Fibroblast of the aortic adventitia (primary cell): ENCODE measurements around the gene QRSL1. TPM values are rescaled to one million over a fixed set of nuclear protein-coding genes. Genes with fewer than 3 reads are reported as not detected.
"Not testable (repeated sequence)": the region's sequence is repeated elsewhere in the genome, so short reads cannot be mapped to it uniquely, and the experiment has no call there.

Source experiments
- DNase-seq: peaks from one replicate; pipeline ENCODE4 v3.0.0-alpha.2; 2010; ENCODE audit warnings: low read depth
- H3K4me3 ChIP-seq: 2 replicates; pipeline ENCODE4 v1.5.1; 2011; ENCODE audit warnings: low read depth, mild to moderate bottlenecking, control low read depth, low read length, moderate library complexity
- CTCF ChIP-seq: IDR thresholded peaks from 2 replicates; pipeline ENCODE4 v1.5.1; 2011; ENCODE audit warnings: mild to moderate bottlenecking, low read length, control low read depth, inconsistent platforms; ENCODE audit not compliant: insufficient read depth
- total RNA-seq: library from RNA; depleted of rRNA; stranded (reverse); fragments of >200 nt; gene quantifications from 2 replicates; pipeline ENCODE4 v1.2.3, GENCODE V29; 2012; ENCODE audit warnings: low replicate concordance

Gene QRSL1
- 8.3 and 11.2 TPM in 2 replicates for total RNA-seq

GRCh38 chr6:106629103-106629858, at the start of gene QRSL1, which contains the start of gene RTN4IP1:
TSS of gene QRSL1 (plus strand) at chr6:106629578. CDS start at chr6:106629682, 104 bp downstream.
TSS of gene RTN4IP1 (minus strand) at chr6:106629498. CDS start at chr6:106629021, 477 bp downstream.
- peak within 1 kb of the TSS; percentile 96 for H3K4me3 ChIP-seq
- TF ChIP-seq CTCF = no peak
- DNase-seq = peak; percentile 95

- no peak for DNase-seq
- TF ChIP-seq CTCF = no peak
- no peak overlapping the region for H3K4me3 ChIP-seq
These were observed 47.9 kb upstream of the QRSL1 start for GRCh38 chr6:106581468-106581867.

GRCh38 chr6:106586815-106587415, 42.5 kb upstream of the QRSL1 start:
- TF ChIP-seq CTCF = no peak
- no peak overlapping the region for H3K4me3 ChIP-seq
- DNase-seq = no peak

GRCh38 chr6:106588937-106589336, 40.4 kb upstream of the QRSL1 start:
- not testable (repeated sequence) for H3K4me3 ChIP-seq, DNase-seq

GRCh38 chr6:106591111-106591825, 38.1 kb upstream of the QRSL1 start:
- peak; percentile 85 for DNase-seq
- TF ChIP-seq CTCF = no peak
- H3K4me3 ChIP-seq = no peak overlapping the region

GRCh38 chr6:106599440-106599839, 29.9 kb upstream of the QRSL1 start:
- no peak for TF ChIP-seq CTCF
- H3K4me3 ChIP-seq = no peak overlapping the region
- no peak for DNase-seq

- DNase-seq = no peak
- no peak for TF ChIP-seq CTCF
- H3K4me3 ChIP-seq = no peak overlapping the region
These were observed 29.0 kb upstream of the QRSL1 start for GRCh38 chr6:106600329-106600728.
